HepG2 (cell line): ENCODE data around the gene E2F1. TPM values are rescaled to one million over a fixed set of nuclear protein-coding genes. Genes with fewer than 3 reads are reported as not detected.
A peak's percentile ranks its signal among the peaks of the same experiment; 100 is the strongest.

Source experiments
- HMG20B ChIP-seq: conservative IDR thresholded peaks from 2 replicates; pipeline ENCODE4 v1.6.1; 2016; ENCODE audit warnings: missing genetic modification reagents, missing compliant biosample characterization
- IKZF1 ChIP-seq: fragments of 450-650 bp; IDR thresholded peaks from 2 replicates; pipeline ENCODE4 v1.7.1; 2016
- MEIS1 ChIP-seq: sonication (generic); formaldehyde crosslinking; IDR thresholded peaks from 2 replicates; pipeline ENCODE4 v1.9.0; 2021; ENCODE audit warnings: mild to moderate bottlenecking, missing genetic modification reagents, moderate library complexity, borderline replicate concordance
- NR3C1 ChIP-seq: sonication (generic); formaldehyde crosslinking; IDR thresholded peaks from 2 replicates; pipeline ENCODE4 v1.4.0; 2020; ENCODE audit warnings: missing genetic modification reagents
- PLRG1 ChIP-seq: fragments of 450-650 bp; conservative IDR thresholded peaks from 2 replicates; pipeline ENCODE4 v1.6.1; 2016
- SMAD9 ChIP-seq: sonication (generic); formaldehyde crosslinking; IDR thresholded peaks from 2 replicates; pipeline ENCODE4 v1.5.1; 2020; ENCODE audit warnings: mild to moderate bottlenecking, missing genetic modification reagents
- THAP11 ChIP-seq: IDR thresholded peaks from 2 replicates; pipeline ENCODE4 v1.6.1; 2016; ENCODE audit warnings: missing biosample characterization, missing genetic modification reagents
- TMF1 ChIP-seq: sonication (generic); formaldehyde crosslinking; IDR thresholded peaks from 2 replicates; pipeline ENCODE4 v1.8.1; 2022; ENCODE audit warnings: low read depth, missing genetic modification reagents
- ZNF383 ChIP-seq: sonication (generic); formaldehyde crosslinking; IDR thresholded peaks from 2 replicates; pipeline ENCODE4 v1.4.0; 2020; ENCODE audit warnings: missing genetic modification reagents, mild to moderate bottlenecking, borderline replicate concordance
- ZNF746 ChIP-seq: sonication (generic); formaldehyde crosslinking; IDR thresholded peaks from 2 replicates; pipeline ENCODE4 v1.8.0; 2022; ENCODE audit warnings: mild to moderate bottlenecking, missing genetic modification reagents
- ZNF788 ChIP-seq: sonication (generic); formaldehyde crosslinking; IDR thresholded peaks from 2 replicates; pipeline ENCODE4 v1.5.0; 2020; ENCODE audit warnings: mild to moderate bottlenecking, missing genetic modification reagents, borderline replicate concordance
- polyA plus RNA-seq, 8 experiments: library from polyadenylated mRNA; depleted of rRNA in 3 of 8; stranded (reverse) in 7 of 8; unstranded in 1 of 8; fragments of >200 nt; fragmentation: Illumina TruSeq in 4 of 8; extraction: Trizol in 4 of 8; gene quantifications; 2 replicates each; pipeline versions ENCODE4 v1.2.1 to v1.2.3, GENCODE V29; 2011 to 2016; ENCODE audit warnings: low read depth in 4 of 8, missing spikeins in 1 of 8, mixed read lengths in 1 of 8; ENCODE audit not compliant: insufficient read depth in 1 of 8
- total RNA-seq, 5 experiments: library from RNA; depleted of rRNA; stranded (reverse); fragments of >200 nt; fragmentation: Illumina TruSeq; extraction: Trizol; gene quantifications; 2 replicates each; pipeline ENCODE4 v1.2.3, GENCODE V29; 2016; ENCODE audit warnings: low read depth in 1 of 5
- TF ChIP-seq, protein P1 (sequence below): sonication (generic); formaldehyde crosslinking; IDR thresholded peaks from 2 replicates; pipeline ENCODE4 v1.8.1; 2023; ENCODE audit warnings: mild to moderate bottlenecking, missing genetic modification reagents
- TF ChIP-seq, protein P2 (sequence below): sonication (generic); formaldehyde crosslinking; IDR thresholded peaks from 2 replicates; pipeline ENCODE4 v1.8.0; 2022; ENCODE audit warnings: mild to moderate bottlenecking, missing genetic modification reagents
- TF ChIP-seq, protein P3 (sequence below): sonication (generic); formaldehyde crosslinking; IDR thresholded peaks from 2 replicates; pipeline ENCODE4 v1.9.0; 2021; ENCODE audit warnings: missing genetic modification reagents, mild to moderate bottlenecking, borderline replicate concordance
- TF ChIP-seq, protein P4 (sequence below): sonication (generic); formaldehyde crosslinking; IDR thresholded peaks from 2 replicates; pipeline ENCODE4 v1.5.0; 2020; ENCODE audit warnings: mild to moderate bottlenecking, missing genetic modification reagents
- TF ChIP-seq, protein P5 (sequence below): sonication (generic); formaldehyde crosslinking; IDR thresholded peaks from 2 replicates; pipeline ENCODE4 v1.8.0; 2022; ENCODE audit warnings: mild to moderate bottlenecking, missing genetic modification reagents; ENCODE audit not compliant: insufficient replicate concordance

Gene E2F1
- total and polyA plus RNA-seq, 2 of the 13 experiments (the other 11 are each of a cell fraction or from before 2014, with no cell fraction given), result 25.5 to 39.4 TPM

DNA sequence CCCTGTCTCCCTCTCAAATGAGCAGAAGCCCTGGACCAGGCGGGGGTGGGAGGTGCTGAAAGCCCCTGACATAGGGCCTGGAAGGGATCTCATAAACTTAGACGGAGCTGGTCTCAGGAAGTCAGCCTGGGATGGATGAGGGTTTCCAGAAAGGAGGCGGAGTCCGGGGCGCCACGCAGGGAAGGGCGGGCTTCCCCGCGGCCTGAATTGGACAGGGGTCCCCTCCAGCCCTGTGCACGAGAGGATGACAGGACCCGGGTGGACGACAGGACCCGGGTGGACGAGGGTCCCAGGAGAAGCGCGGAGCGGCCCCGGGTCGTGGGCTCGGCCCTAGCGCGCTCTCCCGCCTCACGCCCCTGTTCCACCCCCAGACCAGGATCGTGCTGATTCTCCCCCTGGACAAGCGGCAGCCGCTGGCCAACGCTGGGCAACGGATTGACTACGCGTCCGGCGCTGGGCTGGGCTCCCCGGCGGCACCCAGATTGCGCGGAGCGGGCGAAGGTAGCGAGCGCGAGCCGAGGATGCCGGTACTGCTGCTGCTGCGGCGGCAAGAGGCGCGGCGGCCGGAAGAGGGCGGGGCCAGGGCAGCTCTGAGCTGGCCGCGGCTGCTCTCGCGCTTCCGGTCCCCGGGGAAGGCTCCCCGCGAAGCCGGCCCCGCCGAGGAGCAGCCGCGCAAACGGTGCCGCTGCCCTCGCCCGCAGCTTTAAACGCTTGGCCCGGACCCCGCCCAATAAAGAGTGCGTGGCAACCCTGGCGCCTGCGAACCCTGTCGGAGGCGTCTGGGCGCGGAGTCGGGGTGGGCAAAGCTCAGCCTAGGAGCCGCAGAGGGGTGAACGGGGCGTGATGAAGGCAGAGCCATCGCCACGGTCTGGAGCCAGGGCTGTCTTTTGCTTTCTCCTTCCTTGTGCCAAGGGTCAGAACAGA is 22.8 kb downstream of the E2F1 start (continued):
- TF ChIP-seq, protein P1, sequence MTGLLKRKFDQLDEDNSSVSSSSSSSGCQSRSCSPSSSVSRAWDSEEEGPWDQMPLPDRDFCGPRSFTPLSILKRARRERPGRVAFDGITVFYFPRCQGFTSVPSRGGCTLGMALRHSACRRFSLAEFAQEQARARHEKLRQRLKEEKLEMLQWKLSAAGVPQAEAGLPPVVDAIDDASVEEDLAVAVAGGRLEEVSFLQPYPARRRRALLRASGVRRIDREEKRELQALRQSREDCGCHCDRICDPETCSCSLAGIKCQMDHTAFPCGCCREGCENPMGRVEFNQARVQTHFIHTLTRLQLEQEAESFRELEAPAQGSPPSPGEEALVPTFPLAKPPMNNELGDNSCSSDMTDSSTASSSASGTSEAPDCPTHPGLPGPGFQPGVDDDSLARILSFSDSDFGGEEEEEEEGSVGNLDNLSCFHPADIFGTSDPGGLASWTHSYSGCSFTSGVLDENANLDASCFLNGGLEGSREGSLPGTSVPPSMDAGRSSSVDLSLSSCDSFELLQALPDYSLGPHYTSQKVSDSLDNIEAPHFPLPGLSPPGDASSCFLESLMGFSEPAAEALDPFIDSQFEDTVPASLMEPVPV (CRISPR knock-in tag), result peak; percentile 99
- TF ChIP-seq ZNF788 (CRISPR knock-in tag) (peak; percentile 97), TMF1 (CRISPR knock-in tag) (peak; percentile 98), ZNF383 (CRISPR knock-in tag) (0 out of 2 replicates have a peak, but pooled peaks have one; percentile 8), MEIS1 (no peak; the same call in 1 of the 2 replicates), PLRG1 (no peak), SMAD9 (CRISPR knock-in tag) (no peak), ZNF746 (CRISPR knock-in tag) (peak; percentile 27; the same call in 1 of the 2 replicates), IKZF1 (no peak), HMG20B (CRISPR knock-in tag) (no peak), NR3C1 (CRISPR knock-in tag) (no peak), THAP11 (CRISPR knock-in tag) (peak; percentile 86)
- TF ChIP-seq, protein P2, sequence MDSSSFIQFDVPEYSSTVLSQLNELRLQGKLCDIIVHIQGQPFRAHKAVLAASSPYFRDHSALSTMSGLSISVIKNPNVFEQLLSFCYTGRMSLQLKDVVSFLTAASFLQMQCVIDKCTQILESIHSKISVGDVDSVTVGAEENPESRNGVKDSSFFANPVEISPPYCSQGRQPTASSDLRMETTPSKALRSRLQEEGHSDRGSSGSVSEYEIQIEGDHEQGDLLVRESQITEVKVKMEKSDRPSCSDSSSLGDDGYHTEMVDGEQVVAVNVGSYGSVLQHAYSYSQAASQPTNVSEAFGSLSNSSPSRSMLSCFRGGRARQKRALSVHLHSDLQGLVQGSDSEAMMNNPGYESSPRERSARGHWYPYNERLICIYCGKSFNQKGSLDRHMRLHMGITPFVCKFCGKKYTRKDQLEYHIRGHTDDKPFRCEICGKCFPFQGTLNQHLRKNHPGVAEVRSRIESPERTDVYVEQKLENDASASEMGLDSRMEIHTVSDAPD, result peak; percentile 83
- TF ChIP-seq, protein P3, sequence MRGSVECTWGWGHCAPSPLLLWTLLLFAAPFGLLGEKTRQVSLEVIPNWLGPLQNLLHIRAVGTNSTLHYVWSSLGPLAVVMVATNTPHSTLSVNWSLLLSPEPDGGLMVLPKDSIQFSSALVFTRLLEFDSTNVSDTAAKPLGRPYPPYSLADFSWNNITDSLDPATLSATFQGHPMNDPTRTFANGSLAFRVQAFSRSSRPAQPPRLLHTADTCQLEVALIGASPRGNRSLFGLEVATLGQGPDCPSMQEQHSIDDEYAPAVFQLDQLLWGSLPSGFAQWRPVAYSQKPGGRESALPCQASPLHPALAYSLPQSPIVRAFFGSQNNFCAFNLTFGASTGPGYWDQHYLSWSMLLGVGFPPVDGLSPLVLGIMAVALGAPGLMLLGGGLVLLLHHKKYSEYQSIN (CRISPR knock-in tag), result no peak; the same call in 1 of the 2 replicates
- TF ChIP-seq, protein P4, sequence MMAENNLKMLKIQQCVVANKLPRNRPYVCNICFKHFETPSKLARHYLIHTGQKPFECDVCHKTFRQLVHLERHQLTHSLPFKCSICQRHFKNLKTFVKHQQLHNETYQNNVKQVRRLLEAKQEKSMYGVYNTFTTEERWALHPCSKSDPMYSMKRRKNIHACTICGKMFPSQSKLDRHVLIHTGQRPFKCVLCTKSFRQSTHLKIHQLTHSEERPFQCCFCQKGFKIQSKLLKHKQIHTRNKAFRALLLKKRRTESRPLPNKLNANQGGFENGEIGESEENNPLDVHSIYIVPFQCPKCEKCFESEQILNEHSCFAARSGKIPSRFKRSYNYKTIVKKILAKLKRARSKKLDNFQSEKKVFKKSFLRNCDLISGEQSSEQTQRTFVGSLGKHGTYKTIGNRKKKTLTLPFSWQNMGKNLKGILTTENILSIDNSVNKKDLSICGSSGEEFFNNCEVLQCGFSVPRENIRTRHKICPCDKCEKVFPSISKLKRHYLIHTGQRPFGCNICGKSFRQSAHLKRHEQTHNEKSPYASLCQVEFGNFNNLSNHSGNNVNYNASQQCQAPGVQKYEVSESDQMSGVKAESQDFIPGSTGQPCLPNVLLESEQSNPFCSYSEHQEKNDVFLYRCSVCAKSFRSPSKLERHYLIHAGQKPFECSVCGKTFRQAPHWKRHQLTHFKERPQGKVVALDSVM (CRISPR knock-in tag), result peak; percentile 62
- TF ChIP-seq, protein P5, sequence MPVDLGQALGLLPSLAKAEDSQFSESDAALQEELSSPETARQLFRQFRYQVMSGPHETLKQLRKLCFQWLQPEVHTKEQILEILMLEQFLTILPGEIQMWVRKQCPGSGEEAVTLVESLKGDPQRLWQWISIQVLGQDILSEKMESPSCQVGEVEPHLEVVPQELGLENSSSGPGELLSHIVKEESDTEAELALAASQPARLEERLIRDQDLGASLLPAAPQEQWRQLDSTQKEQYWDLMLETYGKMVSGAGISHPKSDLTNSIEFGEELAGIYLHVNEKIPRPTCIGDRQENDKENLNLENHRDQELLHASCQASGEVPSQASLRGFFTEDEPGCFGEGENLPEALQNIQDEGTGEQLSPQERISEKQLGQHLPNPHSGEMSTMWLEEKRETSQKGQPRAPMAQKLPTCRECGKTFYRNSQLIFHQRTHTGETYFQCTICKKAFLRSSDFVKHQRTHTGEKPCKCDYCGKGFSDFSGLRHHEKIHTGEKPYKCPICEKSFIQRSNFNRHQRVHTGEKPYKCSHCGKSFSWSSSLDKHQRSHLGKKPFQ, result peak; percentile 91
